Smooth muscle cell (in vitro differentiated cells): Measurements from ENCODE around the gene CEACAM1. TPM values are rescaled to one million over a fixed set of nuclear protein-coding genes. Genes with fewer than 3 reads are reported as not detected.
A peak's percentile ranks its signal among the peaks of the same experiment; 100 is the strongest.
"Not testable (repeated sequence)": the region's sequence is repeated elsewhere in the genome, so short reads cannot be mapped to it uniquely, and the experiment has no call there.

Source experiments
- DNase-seq: peaks from one replicate; lab custom pipeline; 2025; ENCODE audit not compliant: unreplicated experiment; lab: John Stamatoyannopoulos, UW
- H2AFZ ChIP-seq: fragments of 200-600 bp; sonication (generic); 2 replicates; pipeline ENCODE4 v1.6.0; 2016; ENCODE audit warnings: antibody characterized with exemption, low read depth, mild to moderate bottlenecking
- H3F3A ChIP-seq: fragments of 200-600 bp; sonication (generic); 2 replicates; pipeline ENCODE4 v1.6.0; 2017; ENCODE audit warnings: antibody characterized with exemption, low read depth
- H3K27ac ChIP-seq: fragments of 200-600 bp; sonication (generic); 2 replicates; pipeline ENCODE4 v1.5.1; 2016; ENCODE audit warnings: low read depth, mild to moderate bottlenecking
- H3K27me3 ChIP-seq: fragments of 200-600 bp; sonication (generic); 2 replicates; pipeline ENCODE4 v1.6.1; 2016; ENCODE audit warnings: low read depth, mild to moderate bottlenecking
- H3K36me3 ChIP-seq: fragments of 200-600 bp; sonication (generic); 2 replicates; pipeline ENCODE4 v1.5.1; 2016; ENCODE audit warnings: low read depth
- H3K4me1 ChIP-seq: fragments of 200-600 bp; sonication (generic); 2 replicates; pipeline ENCODE4 v1.5.1; 2016; ENCODE audit warnings: low read depth
- H3K4me2 ChIP-seq: fragments of 200-600 bp; sonication (generic); 2 replicates; pipeline ENCODE4 v1.6.0; 2016; ENCODE audit warnings: mild to moderate bottlenecking
- H3K4me3 ChIP-seq: fragments of 200-600 bp; sonication (generic); 2 replicates; pipeline ENCODE4 v1.5.1; 2016; ENCODE audit warnings: mild to moderate bottlenecking
- H3K79me2 ChIP-seq: fragments of 200-600 bp; sonication (generic); 2 replicates; pipeline ENCODE4 v1.6.0; 2016; ENCODE audit warnings: low read depth, mild to moderate bottlenecking
- H3K9ac ChIP-seq: fragments of 200-600 bp; sonication (generic); 2 replicates; pipeline ENCODE4 v1.6.0; 2016; ENCODE audit warnings: low read depth
- H3K9me3 ChIP-seq: fragments of 200-600 bp; sonication (generic); replicated peaks from 2 replicates; pipeline ENCODE4 v1.5.1; 2016; ENCODE audit warnings: low read depth
- H4K20me1 ChIP-seq: fragments of 200-600 bp; sonication (generic); 2 replicates; pipeline ENCODE4 v1.6.0; 2016; ENCODE audit warnings: low read depth
- CTCF ChIP-seq: fragments of 200-600 bp; sonication (generic); IDR thresholded peaks from 2 replicates; pipeline ENCODE4 v1.5.1; 2017; ENCODE audit warnings: borderline replicate concordance, mild to moderate bottlenecking, antibody characterized with exemption; ENCODE audit not compliant: insufficient read depth, poor library complexity, severe bottlenecking
- WGBS: methylation state at CpG from one replicate; pipeline ENCODE4 v1.1.7; 2016; ENCODE audit warnings: low lambda C conversion rate; 5-methylcytosine and 5-hydroxymethylcytosine counted together
- polyA plus RNA-seq: library from polyadenylated mRNA; unstranded; fragments of >200 nt; fragmentation: Nextera tagmentation; extraction: Ambion mirVana; gene quantifications from 2 replicates; pipeline ENCODE4 v1.2.1, GENCODE V29; 2016
- total RNA-seq: library from RNA; depleted of rRNA; stranded (reverse); fragments of >200 nt; gene quantifications from 2 replicates; pipeline ENCODE4 v1.2.3, GENCODE V29; 2014

The CEACAM1 gene
- total and polyA plus RNA-seq, 2 experiments from 2014 or later, result 0.31 to 4.5 TPM

GRCh38 chr19:42487032-42487797 is 41.1 kb downstream of the CEACAM1 start:
- WGBS, result 51% methylated on average over 3 of the region's 3 CpGs
- no peak overlapping the region for H3K27ac ChIP-seq
- no peaks in the 10 kb centered on the region for H3F3A ChIP-seq
- no peaks in the 10 kb centered on the region for H4K20me1 ChIP-seq
- no peak for TF ChIP-seq CTCF
- H3K4me2 ChIP-seq, result no peak overlapping the region
- no peaks in the 10 kb centered on the region for H3K79me2 ChIP-seq
- no peak for DNase-seq
- peaks cover 7% of the 10 kb centered on the region for H3K4me1 ChIP-seq
- no peak overlapping the region for H2AFZ ChIP-seq
- H3K9ac ChIP-seq, result no peak overlapping the region
- H3K27me3 ChIP-seq, result no peaks in the 10 kb centered on the region
- no peak overlapping the region for H3K4me3 ChIP-seq
- no peaks in the 10 kb centered on the region for H3K9me3 ChIP-seq
- no peaks in the 10 kb centered on the region for H3K36me3 ChIP-seq

- H3F3A ChIP-seq, H4K20me1 ChIP-seq, H3K9me3 ChIP-seq, H3K27ac ChIP-seq, DNase-seq, H2AFZ ChIP-seq, H3K36me3 ChIP-seq, H3K9ac ChIP-seq, H3K79me2 ChIP-seq, H3K27me3 ChIP-seq, H3K4me2 ChIP-seq, H3K4me3 ChIP-seq: not testable (repeated sequence)
- peaks cover 13% of the 10 kb centered on the region for H3K4me1 ChIP-seq
- 70% methylated on average over 4 of the region's 4 CpGs for WGBS
Measured at GRCh38 chr19:42485036-42485435, 43.2 kb downstream of the CEACAM1 start.

GRCh38 chr19:42480335-42481095 is 47.8 kb downstream of the CEACAM1 start:
- H3K4me1 ChIP-seq, result peaks cover 6% of the 10 kb centered on the region
- no peaks in the 10 kb centered on the region for H3K79me2 ChIP-seq
- 19% methylated on average over 7 of the region's 7 CpGs for WGBS
- peak overlapping the region; percentile 42 for H3K4me2 ChIP-seq
- H4K20me1 ChIP-seq, result no peaks in the 10 kb centered on the region
- H3K27ac ChIP-seq, result peak overlapping the region; percentile 56
- no peak for DNase-seq
- no peak overlapping the region for H2AFZ ChIP-seq
- no peaks in the 10 kb centered on the region for H3K36me3 ChIP-seq
- H3K9ac ChIP-seq, result no peak overlapping the region
- no peaks in the 10 kb centered on the region for H3K9me3 ChIP-seq
- peak overlapping the region; percentile 4 for H3K4me3 ChIP-seq
- peaks cover 10% of the 10 kb centered on the region for H3F3A ChIP-seq
- no peaks in the 10 kb centered on the region for H3K27me3 ChIP-seq
- no peak for TF ChIP-seq CTCF

- DNase-seq, result no peak
- no peak for TF ChIP-seq CTCF
- no peaks in the 10 kb centered on the region for H4K20me1 ChIP-seq
- no peak overlapping the region for H3K27ac ChIP-seq
- no peaks in the 10 kb centered on the region for H3K79me2 ChIP-seq
- no peak overlapping the region for H3K4me2 ChIP-seq
- WGBS, result 91% methylated on average over 9 of the region's 9 CpGs
- no peaks in the 10 kb centered on the region for H3K36me3 ChIP-seq
- H3K4me1 ChIP-seq, result peaks cover 10% of the 10 kb centered on the region
- H3K4me3 ChIP-seq, result no peak overlapping the region
- no peak overlapping the region for H3K9ac ChIP-seq
- H3K9me3 ChIP-seq, result no peaks in the 10 kb centered on the region
- no peaks in the 10 kb centered on the region for H3K27me3 ChIP-seq
- H2AFZ ChIP-seq, result no peak overlapping the region
- H3F3A ChIP-seq, result peaks cover 10% of the 10 kb centered on the region
Measured at GRCh38 chr19:42479736-42480135, 48.5 kb downstream of the CEACAM1 start.
